Mesendoderm (in vitro differentiated cells): ENCODE results near the gene FCHO2. TPM values are rescaled to one million over a fixed set of nuclear protein-coding genes. Genes with fewer than 3 reads are reported as not detected.

Experiments
- DNase-seq: peaks from one replicate; pipeline ENCODE4 v3.0.0; 2013
- H2AK5ac ChIP-seq: 2 replicates; pipeline ENCODE4 v1.6.1; 2013; ENCODE audit warnings: low read length, inconsistent platforms
- H2BK120ac ChIP-seq: 2 replicates; pipeline ENCODE4 v1.6.1; 2013; ENCODE audit warnings: low read depth, mild to moderate bottlenecking, low read length, moderate library complexity, mixed read lengths
- H2BK15ac ChIP-seq: replicated peaks from 2 replicates; pipeline ENCODE4 v1.6.1; 2013; ENCODE audit warnings: low read depth, mild to moderate bottlenecking, moderate library complexity
- H2BK5ac ChIP-seq: 2 replicates; pipeline ENCODE4 v1.6.1; 2013; ENCODE audit warnings: low read length, inconsistent platforms
- H3K18ac ChIP-seq: 2 replicates; pipeline ENCODE4 v1.6.1; 2013; ENCODE audit warnings: mild to moderate bottlenecking, low read length, mixed read lengths
- H3K23ac ChIP-seq: one replicate; pipeline ENCODE4 v1.6.1; 2013; ENCODE audit warnings: low read length
- H3K27ac ChIP-seq: 2 replicates; pipeline ENCODE4 v1.5.1; 2013; ENCODE audit warnings: low read depth, mild to moderate bottlenecking, inconsistent platforms, low read length, moderate library complexity
- H3K27me3 ChIP-seq: 2 replicates; pipeline ENCODE4 v1.6.1; 2013; ENCODE audit warnings: low read length, control low read depth, mild to moderate bottlenecking, inconsistent platforms; ENCODE audit not compliant: insufficient read depth, poor library complexity
- H3K36me3 ChIP-seq: 2 replicates; pipeline ENCODE4 v1.6.1; 2013; ENCODE audit warnings: low read length, inconsistent platforms; ENCODE audit not compliant: control insufficient read depth, insufficient read depth
- H3K4ac ChIP-seq: one replicate; pipeline ENCODE4 v1.6.1; 2013; ENCODE audit warnings: low read depth, mild to moderate bottlenecking, low read length, moderate library complexity
- H3K4me1 ChIP-seq: 2 replicates; pipeline ENCODE4 v1.6.1; 2013; ENCODE audit warnings: low read depth, low read length, inconsistent platforms; ENCODE audit not compliant: control insufficient read depth
- H3K4me2 ChIP-seq: 2 replicates; pipeline ENCODE4 v1.6.1; 2013; ENCODE audit warnings: low read length
- H3K4me3 ChIP-seq: 2 replicates; pipeline ENCODE4 v1.5.1; 2013; ENCODE audit warnings: mild to moderate bottlenecking, low read length
- H3K56ac ChIP-seq: one replicate; pipeline ENCODE4 v1.6.1; 2013; ENCODE audit warnings: low read length
- H3K79me1 ChIP-seq: 2 replicates; pipeline ENCODE4 v1.6.1; 2013; ENCODE audit warnings: low read length, inconsistent platforms
- H3K79me2 ChIP-seq: 2 replicates; pipeline ENCODE4 v1.6.1; 2013; ENCODE audit warnings: mild to moderate bottlenecking, low read length; ENCODE audit not compliant: control insufficient read depth, insufficient read depth
- H3K9ac ChIP-seq: 2 replicates; pipeline ENCODE4 v1.6.1; 2013; ENCODE audit warnings: low read length, inconsistent platforms
- H4K5ac ChIP-seq: one replicate; pipeline ENCODE4 v1.6.1; 2013; ENCODE audit warnings: low read length
- H4K8ac ChIP-seq: one replicate; pipeline ENCODE4 v1.6.1; 2013; ENCODE audit warnings: low read depth, mild to moderate bottlenecking, control low read depth, low read length, moderate library complexity
- WGBS: extraction: QIAGEN DNeasy Blood & Tissue Kit; methylation state at CpG from one replicate; pipeline ENCODE4 v1.1.7; 2013; ENCODE audit warnings: low lambda C conversion rate, missing lambda C conversion rate; ENCODE audit not compliant: insufficient coverage; ENCODE audit errors: extremely low coverage; 5-methylcytosine and 5-hydroxymethylcytosine counted together
- polyA plus RNA-seq, 2 experiments: library from polyadenylated mRNA; stranded (reverse); fragments of 200-250 nt; gene quantifications; one replicate each; pipeline ENCODE4 v1.2.3, GENCODE V29; 2013

Gene FCHO2
- polyA plus RNA-seq (2013, experiment 1 of 2) = 8.6 TPM
- polyA plus RNA-seq (2013, experiment 2 of 2) = 7.9 TPM

- Histone ChIP-seq H2AK5ac (no peak within 1 kb of the TSS), H3K4me2 (peak within 1 kb of the TSS; percentile 79), H2BK15ac (no peak within 1 kb of the TSS), H3K23ac (no peak within 1 kb of the TSS), H4K8ac (peak within 1 kb of the TSS; percentile 88), H2BK120ac (no peak within 1 kb of the TSS), H3K9ac (peak within 1 kb of the TSS; percentile 85), H3K36me3 (no peaks in the 10 kb centered on the region), H4K5ac (no peak within 1 kb of the TSS), H3K27me3 (no peaks in the 10 kb centered on the region), H2BK5ac (peak within 1 kb of the TSS; percentile 12), H3K27ac (peak within 1 kb of the TSS; percentile 88), H3K79me1 (no peaks in the 10 kb centered on the region), H3K4ac (peak within 1 kb of the TSS; percentile 71), H3K56ac (peak within 1 kb of the TSS; percentile 93), H3K4me3 (peak within 1 kb of the TSS; percentile 75), H3K79me2 (peaks cover 3% of the 10 kb centered on the region), H3K18ac (peak within 1 kb of the TSS; percentile 95), H3K4me1 (peaks cover 2% of the 10 kb centered on the region)
- WGBS = no CpG with 5 or more reads among the region's 64 CpGs
- DNase-seq = peak; percentile 97
Measured at GRCh38 chr5:72955768-72956323, at the start of gene FCHO2. TSS of gene FCHO2 (plus strand) at chr5:72956041. CDS start at chr5:72956097, 56 bp downstream.

- Histone ChIP-seq H2BK120ac (no peak overlapping the region), H3K79me1 (no peaks in the 10 kb centered on the region), H2BK15ac (no peak overlapping the region), H3K27me3 (no peaks in the 10 kb centered on the region), H2AK5ac (no peak overlapping the region), H3K4me1 (no peaks in the 10 kb centered on the region), H3K4me3 (no peak overlapping the region), H3K4ac (no peak overlapping the region), H3K23ac (no peak overlapping the region), H3K9ac (no peak overlapping the region), H3K4me2 (no peak overlapping the region), H4K8ac (no peak overlapping the region), H3K27ac (no peak overlapping the region), H3K79me2 (no peaks in the 10 kb centered on the region), H2BK5ac (no peak overlapping the region), H4K5ac (no peak overlapping the region), H3K36me3 (peaks cover 4% of the 10 kb centered on the region), H3K18ac (no peak overlapping the region), H3K56ac (no peak overlapping the region)
- no peak for DNase-seq
Measured at GRCh38 chr5:72906806-72907205, 49.0 kb upstream of the FCHO2 start.

- Histone ChIP-seq H3K9ac (no peak overlapping the region), H3K4me3 (no peak overlapping the region), H2AK5ac (no peak overlapping the region), H3K4me2 (no peak overlapping the region), H3K27me3 (no peaks in the 10 kb centered on the region), H3K27ac (no peak overlapping the region), H4K8ac (no peak overlapping the region), H2BK15ac (no peak overlapping the region), H3K79me2 (no peaks in the 10 kb centered on the region), H2BK120ac (no peak overlapping the region), H3K23ac (no peak overlapping the region), H3K4me1 (no peaks in the 10 kb centered on the region), H3K4ac (no peak overlapping the region), H3K18ac (no peak overlapping the region), H4K5ac (no peak overlapping the region), H2BK5ac (no peak overlapping the region), H3K56ac (no peak overlapping the region), H3K79me1 (no peaks in the 10 kb centered on the region), H3K36me3 (peaks cover 4% of the 10 kb centered on the region)
- DNase-seq = no peak
- WGBS = no CpG with 5 or more reads among the region's 6 CpGs
Measured at GRCh38 chr5:72908664-72909063, 47.2 kb upstream of the FCHO2 start.

- no peaks in the 10 kb centered on the region for H3K27me3 ChIP-seq
- H3K4me1 ChIP-seq = no peaks in the 10 kb centered on the region
- no peak overlapping the region for H3K4ac ChIP-seq
- H3K4me3 ChIP-seq = no peak overlapping the region
- H4K8ac ChIP-seq = no peak overlapping the region
- no peak overlapping the region for H3K4me2 ChIP-seq
- no peak overlapping the region for H3K9ac ChIP-seq
- H2BK5ac ChIP-seq = no peak overlapping the region
- no peaks in the 10 kb centered on the region for H3K79me1 ChIP-seq
- no peak overlapping the region for H2BK15ac ChIP-seq
- H2BK120ac ChIP-seq = no peak overlapping the region
- H2AK5ac ChIP-seq = no peak overlapping the region
- H3K23ac ChIP-seq = no peak overlapping the region
- DNase-seq = no peak
- no peak overlapping the region for H3K18ac ChIP-seq
- whole genome bisulfite sequencing = no CpG with 5 or more reads among the region's 1 CpG
- H4K5ac ChIP-seq = no peak overlapping the region
- no peak overlapping the region for H3K56ac ChIP-seq
- H3K27ac ChIP-seq = no peak overlapping the region
- H3K36me3 ChIP-seq = no peaks in the 10 kb centered on the region
- no peaks in the 10 kb centered on the region for H3K79me2 ChIP-seq
Measured at GRCh38 chr5:72917371-72917776, 38.5 kb upstream of the FCHO2 start.

GRCh38 chr5:72920690-72921502, 34.9 kb upstream of the FCHO2 start:
- DNase-seq = peak; percentile 31
- Histone ChIP-seq H3K4me3 (no peak overlapping the region), H4K5ac (no peak overlapping the region), H3K27ac (no peak overlapping the region), H4K8ac (no peak overlapping the region), H2BK15ac (no peak overlapping the region), H2BK120ac (no peak overlapping the region), H3K4me1 (no peaks in the 10 kb centered on the region), H3K27me3 (no peaks in the 10 kb centered on the region), H2BK5ac (no peak overlapping the region), H3K79me1 (no peaks in the 10 kb centered on the region), H3K79me2 (no peaks in the 10 kb centered on the region), H2AK5ac (no peak overlapping the region), H3K9ac (no peak overlapping the region), H3K56ac (no peak overlapping the region), H3K4me2 (no peak overlapping the region), H3K4ac (no peak overlapping the region), H3K23ac (no peak overlapping the region), H3K18ac (no peak overlapping the region), H3K36me3 (no peaks in the 10 kb centered on the region)
- no CpG with 5 or more reads among the region's 4 CpGs for WGBS
